ENCODE measurements around the gene PTPN23.

PTPN23 gene

DNA sequence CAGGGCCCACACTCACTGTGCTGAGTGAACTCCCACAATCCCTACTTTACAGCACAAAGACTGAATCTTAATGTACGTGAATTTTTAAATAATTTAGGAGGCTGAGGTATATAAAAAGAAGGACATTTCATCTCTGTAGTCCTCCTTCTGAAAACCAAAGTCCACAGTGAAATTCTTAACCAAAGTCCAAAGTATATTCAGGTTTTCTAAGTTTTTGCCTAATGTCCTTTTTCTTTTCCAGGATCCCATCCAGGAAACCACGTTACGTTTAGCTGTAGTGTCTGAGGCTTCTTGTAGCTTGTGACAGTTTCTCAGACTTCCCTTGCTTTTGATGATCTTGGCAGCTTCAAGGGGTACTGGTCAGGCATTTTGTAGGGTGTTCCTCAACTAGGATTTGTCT is 50.4 kb downstream of the PTPN23 start:
- Histone ChIP-seq H3K9ac (ENCODE audit: low read length) (no peak overlapping the region), H3K4me2 (ENCODE audit: low read length, poor library complexity, severe bottlenecking) (no peak overlapping the region), H2BK12ac (ENCODE audit: low read length in 2 of 2) (no peak overlapping the region), H3K23ac (ENCODE audit: low read length in 2 of 2) (no peak overlapping the region), H3K14ac (ENCODE audit: low read length in 2 of 2) (no peak overlapping the region), H3K4me1 (ENCODE audit: control insufficient read depth, insufficient read depth, low read depth, low read length) (peaks cover 2% of the 10 kb centered on the region), H4K91ac (ENCODE audit: low read length) (no peak overlapping the region), H3K9me3 (ENCODE audit: control insufficient read depth, low read length) (no peaks in the 10 kb centered on the region), H3K27ac (ENCODE audit: low read length, poor library complexity, severe bottlenecking) (no peak overlapping the region), H3K18ac (ENCODE audit: low read depth in 1 of 2, low read length in 2 of 2) (no peak overlapping the region), H3K27me3 (ENCODE audit: control insufficient read depth in 1 of 2, insufficient read depth in 1 of 2, low read length in 2 of 2) (no peaks in the 10 kb centered on the region), H3K4ac (ENCODE audit: low read depth in 1 of 2, low read length in 2 of 2) (no peak overlapping the region), H2AK5ac (ENCODE audit: low read length, severe bottlenecking) (no peak overlapping the region), H3K4me3 (ENCODE audit: insufficient read depth in 1 of 2, low read depth in 1 of 2, low read length in 2 of 2) (no peak overlapping the region), H4K8ac (ENCODE audit: low read length) (no peak overlapping the region), H2BK5ac (ENCODE audit: low read depth, low read length, poor library complexity, severe bottlenecking) (no peak overlapping the region), H2BK15ac (ENCODE audit: low read depth, poor library complexity, severe bottlenecking) (no peak overlapping the region), H2BK120ac (ENCODE audit: low read depth, low read length) (no peak overlapping the region), H2AFZ (ENCODE audit: low read depth, low read length) (no peak overlapping the region), H3K79me1 (replicated peaks; ENCODE audit: low read length, poor library complexity, severe bottlenecking) (peaks cover 15% of the 10 kb centered on the region), H3K36me3 (ENCODE audit: control insufficient read depth in 1 of 2, insufficient read depth in 2 of 2, low read depth in 1 of 2, low read length in 2 of 2) (peaks cover 54 to 79% of the 10 kb centered on the region in 2 experiments)
- DNase-seq, result no peak
- 100% methylated on average over 2 of the region's 3 CpGs for WGBS

DNA sequence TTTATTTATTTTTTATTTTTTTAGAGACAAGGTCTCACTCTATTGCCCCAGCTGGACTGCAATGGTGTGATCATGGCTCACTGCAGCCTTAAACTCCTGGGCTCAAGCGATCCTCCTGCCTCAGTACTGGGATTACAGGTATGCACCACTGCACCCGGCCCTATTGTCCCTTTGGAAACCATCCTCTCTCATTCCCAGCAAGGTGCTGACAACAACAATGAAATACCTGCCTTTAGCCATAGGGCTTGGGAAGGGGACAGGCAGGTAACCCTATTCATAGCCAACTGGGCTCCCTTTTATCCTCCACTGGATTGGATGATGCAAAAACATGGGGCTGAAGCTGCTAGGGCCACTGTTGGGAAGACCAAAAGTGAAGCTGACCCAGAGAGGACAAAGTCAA is 51.9 kb downstream of the PTPN23 start:
- no peak overlapping the region for H2BK15ac ChIP-seq (ENCODE audit: low read depth, poor library complexity, severe bottlenecking)
- H2AK5ac ChIP-seq (ENCODE audit: low read length, severe bottlenecking), result no peak overlapping the region
- H3K36me3 ChIP-seq (ENCODE audit: control insufficient read depth in 1 of 2, insufficient read depth in 2 of 2, low read depth in 1 of 2, low read length in 2 of 2), result peaks cover 43 to 75% of the 10 kb centered on the region in 2 experiments
- no peak overlapping the region for H3K23ac ChIP-seq (ENCODE audit: low read length in 2 of 2)
- H2AFZ ChIP-seq (ENCODE audit: low read depth, low read length), result no peak overlapping the region
- H3K9me3 ChIP-seq (ENCODE audit: control insufficient read depth, low read length), result no peaks in the 10 kb centered on the region
- no peak for DNase-seq
- H3K9ac ChIP-seq (ENCODE audit: low read length), result no peak overlapping the region
- no peak overlapping the region for H3K4me2 ChIP-seq (ENCODE audit: low read length, poor library complexity, severe bottlenecking)
- H3K27ac ChIP-seq (ENCODE audit: low read length, poor library complexity, severe bottlenecking), result no peak overlapping the region
- no peak overlapping the region for H2BK12ac ChIP-seq (ENCODE audit: low read length in 2 of 2)
- no peak overlapping the region for H3K4ac ChIP-seq (ENCODE audit: low read depth in 1 of 2, low read length in 2 of 2)
- no peaks in the 10 kb centered on the region for H3K27me3 ChIP-seq (ENCODE audit: control insufficient read depth in 1 of 2, insufficient read depth in 1 of 2, low read length in 2 of 2)
- H3K4me1 ChIP-seq (ENCODE audit: control insufficient read depth, insufficient read depth, low read depth, low read length), result peaks cover 2% of the 10 kb centered on the region
- H3K18ac ChIP-seq (ENCODE audit: low read depth in 1 of 2, low read length in 2 of 2), result no peak overlapping the region
- H2BK120ac ChIP-seq (ENCODE audit: low read depth, low read length), result no peak overlapping the region
- H3K14ac ChIP-seq (ENCODE audit: low read length in 2 of 2), result no peak overlapping the region
- H3K4me3 ChIP-seq (ENCODE audit: insufficient read depth in 1 of 2, low read depth in 1 of 2, low read length in 2 of 2), result no peak overlapping the region
- H4K8ac ChIP-seq (ENCODE audit: low read length), result no peak overlapping the region
- H4K91ac ChIP-seq (ENCODE audit: low read length), result no peak overlapping the region
- no peak overlapping the region for H2BK5ac ChIP-seq (ENCODE audit: low read depth, low read length, poor library complexity, severe bottlenecking)
- WGBS, result 98% methylated on average over 2 of the region's 2 CpGs
- peaks cover 20% of the 10 kb centered on the region for H3K79me1 ChIP-seq (replicated peaks; ENCODE audit: low read length, poor library complexity, severe bottlenecking)

DNA sequence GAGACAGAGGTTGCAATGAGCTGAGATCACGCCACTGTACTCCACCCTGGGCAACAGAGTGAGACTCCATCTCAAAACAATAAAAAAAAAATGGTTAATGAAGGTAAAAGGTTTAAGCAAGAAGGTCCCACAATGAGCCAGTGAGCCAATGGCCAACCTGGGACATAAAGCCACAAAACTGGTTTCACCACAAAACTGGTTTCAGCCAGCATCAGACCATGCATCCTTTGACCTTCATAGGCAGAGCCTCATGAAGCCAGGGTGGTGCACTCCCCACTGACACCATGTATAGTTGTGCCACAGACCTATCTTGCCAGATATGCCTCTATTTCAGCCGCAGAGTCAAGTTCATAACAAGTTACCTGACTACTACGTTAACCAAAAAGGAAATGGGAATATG is 53.0 kb downstream of the PTPN23 start:
- Histone ChIP-seq H2BK5ac (ENCODE audit: low read depth, low read length, poor library complexity, severe bottlenecking) (no peak overlapping the region), H3K4ac (ENCODE audit: low read depth in 1 of 2, low read length in 2 of 2) (no peak overlapping the region), H3K79me1 (replicated peaks; ENCODE audit: low read length, poor library complexity, severe bottlenecking) (peaks cover 16% of the 10 kb centered on the region), H3K9me3 (ENCODE audit: control insufficient read depth, low read length) (no peaks in the 10 kb centered on the region), H3K4me2 (ENCODE audit: low read length, poor library complexity, severe bottlenecking) (no peak overlapping the region), H2AFZ (ENCODE audit: low read depth, low read length) (no peak overlapping the region), H3K36me3 (ENCODE audit: control insufficient read depth in 1 of 2, insufficient read depth in 2 of 2, low read depth in 1 of 2, low read length in 2 of 2) (peaks cover 35 to 74% of the 10 kb centered on the region in 2 experiments), H3K9ac (ENCODE audit: low read length) (no peak overlapping the region), H2BK12ac (ENCODE audit: low read length in 2 of 2) (no peak overlapping the region), H3K4me3 (ENCODE audit: insufficient read depth in 1 of 2, low read depth in 1 of 2, low read length in 2 of 2) (no peak overlapping the region), H3K14ac (ENCODE audit: low read length in 2 of 2) (no peak overlapping the region), H2BK120ac (ENCODE audit: low read depth, low read length) (no peak overlapping the region), H3K23ac (ENCODE audit: low read length in 2 of 2) (no peak overlapping the region), H4K8ac (ENCODE audit: low read length) (no peak overlapping the region), H4K91ac (ENCODE audit: low read length) (no peak overlapping the region), H3K18ac (ENCODE audit: low read depth in 1 of 2, low read length in 2 of 2) (no peak overlapping the region), H3K27ac (ENCODE audit: low read length, poor library complexity, severe bottlenecking) (no peak overlapping the region), H2AK5ac (ENCODE audit: low read length, severe bottlenecking) (no peak overlapping the region), H2BK15ac (ENCODE audit: low read depth, poor library complexity, severe bottlenecking) (no peak overlapping the region), H3K27me3 (ENCODE audit: control insufficient read depth in 1 of 2, insufficient read depth in 1 of 2, low read length in 2 of 2) (no peaks in the 10 kb centered on the region), H3K4me1 (ENCODE audit: control insufficient read depth, insufficient read depth, low read depth, low read length) (peaks cover 2% of the 10 kb centered on the region)
- no peak for DNase-seq
- 100% methylated on average over 2 of the region's 3 CpGs for WGBS

DNA sequence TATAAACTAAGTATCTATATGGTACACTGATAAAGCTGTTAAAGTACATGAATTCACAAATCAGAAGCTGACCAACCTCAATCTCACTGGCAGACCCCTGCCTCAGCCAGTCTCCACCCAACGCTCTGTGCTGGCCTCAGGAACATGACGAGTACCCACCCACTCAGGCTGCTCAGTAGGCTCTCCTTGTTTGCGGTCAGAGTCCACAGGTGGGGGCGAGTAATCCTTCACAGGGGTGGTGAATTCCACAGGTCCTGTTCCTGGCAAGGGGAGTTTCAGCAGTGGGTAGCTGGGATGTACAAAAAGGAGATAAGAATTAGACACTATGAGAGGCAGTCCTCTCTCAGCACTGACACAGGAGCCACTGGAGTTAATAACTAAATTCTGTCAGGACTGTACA is 54.0 kb downstream of the PTPN23 start:
- Histone ChIP-seq H2AFZ (ENCODE audit: low read depth, low read length) (no peak overlapping the region), H3K14ac (ENCODE audit: low read length in 2 of 2) (no peak overlapping the region), H2BK15ac (ENCODE audit: low read depth, poor library complexity, severe bottlenecking) (no peak overlapping the region), H4K8ac (ENCODE audit: low read length) (no peak overlapping the region), H4K91ac (ENCODE audit: low read length) (no peak overlapping the region), H3K27me3 (ENCODE audit: control insufficient read depth in 1 of 2, insufficient read depth in 1 of 2, low read length in 2 of 2) (no peaks in the 10 kb centered on the region), H2BK120ac (ENCODE audit: low read depth, low read length) (no peak overlapping the region), H3K9me3 (ENCODE audit: control insufficient read depth, low read length) (no peaks in the 10 kb centered on the region), H3K4me3 (ENCODE audit: insufficient read depth in 1 of 2, low read depth in 1 of 2, low read length in 2 of 2) (no peak overlapping the region), H3K4ac (ENCODE audit: low read depth in 1 of 2, low read length in 2 of 2) (no peak overlapping the region), H2BK5ac (ENCODE audit: low read depth, low read length, poor library complexity, severe bottlenecking) (no peak overlapping the region), H3K9ac (ENCODE audit: low read length) (no peak overlapping the region), H3K27ac (ENCODE audit: low read length, poor library complexity, severe bottlenecking) (no peak overlapping the region), H3K4me2 (ENCODE audit: low read length, poor library complexity, severe bottlenecking) (no peak overlapping the region), H3K36me3 (ENCODE audit: control insufficient read depth in 1 of 2, insufficient read depth in 2 of 2, low read depth in 1 of 2, low read length in 2 of 2) (peaks cover 37 to 75% of the 10 kb centered on the region in 2 experiments), H3K18ac (ENCODE audit: low read depth in 1 of 2, low read length in 2 of 2) (no peak overlapping the region), H2AK5ac (ENCODE audit: low read length, severe bottlenecking) (no peak overlapping the region), H2BK12ac (ENCODE audit: low read length in 2 of 2) (no peak overlapping the region), H3K79me1 (replicated peaks; ENCODE audit: low read length, poor library complexity, severe bottlenecking) (peaks cover 18% of the 10 kb centered on the region), H3K23ac (ENCODE audit: low read length in 2 of 2) (no peak overlapping the region), H3K4me1 (ENCODE audit: control insufficient read depth, insufficient read depth, low read depth, low read length) (peaks cover 2% of the 10 kb centered on the region)
- WGBS, result 100% methylated on average over 4 of the region's 4 CpGs
- DNase-seq, result no peak

Data from mesenchymal stem cell (in vitro differentiated cells and primary cell).